Measurements from ENCODE around the gene VPS26C. TPM values are rescaled to one million over a fixed set of nuclear protein-coding genes. Genes with fewer than 3 reads are reported as not detected.

Gene VPS26C
- total RNA-seq, 1 experiment from 2014 or later = 58.0 TPM

GRCh38 chr21:37210130-37210529, 57.0 kb downstream of the VPS26C start:
- Histone ChIP-seq H3K18ac (ENCODE audit: insufficient read length, low read depth, low read length) (no peak overlapping the region), H3K23ac (ENCODE audit: insufficient read length, low read depth, low read length) (no peak overlapping the region), H2BK120ac (ENCODE audit: low read depth, low read length, poor library complexity, severe bottlenecking) (no peak overlapping the region), H3K79me1 (ENCODE audit: insufficient read depth, low read depth, low read length, poor library complexity, severe bottlenecking) (no peaks in the 10 kb centered on the region), H3K4ac (ENCODE audit: low read depth, low read length) (no peak overlapping the region), H2BK5ac (ENCODE audit: insufficient read length, low read length) (no peak overlapping the region), H3K9ac (ENCODE audit: extremely low read depth, insufficient read length, low read length) (no peak overlapping the region), H3T11ph (ENCODE audit: low read length) (no peak overlapping the region), H2BK20ac (ENCODE audit: low read depth, low read length, poor library complexity, severe bottlenecking) (no peak overlapping the region), H2BK15ac (ENCODE audit: low read depth, low read length) (no peak overlapping the region), H3K27ac (ENCODE audit: insufficient read length, low read depth, low read length) (no peak overlapping the region), H2BK12ac (ENCODE audit: insufficient read length, low read depth, low read length) (no peak overlapping the region), H3K9me3 (ENCODE audit: control insufficient read depth, low read depth, low read length) (peaks cover 8% of the 10 kb centered on the region), H3K27me3 (ENCODE audit: insufficient read depth, low read length) (no peaks in the 10 kb centered on the region), H2AFZ (ENCODE audit: low read length) (no peak overlapping the region), H3K79me2 (ENCODE audit: insufficient read depth, low read length) (no peaks in the 10 kb centered on the region), H4K5ac (ENCODE audit: insufficient read length, low read depth, low read length) (no peak overlapping the region), H3K23me2 (ENCODE audit: insufficient read length, low read depth, low read length, poor library complexity, severe bottlenecking) (no peaks in the 10 kb centered on the region), H4K20me1 (ENCODE audit: control insufficient read depth, insufficient read depth, insufficient read length) (no peaks in the 10 kb centered on the region), H2AK5ac (ENCODE audit: insufficient read length, low read length) (no peak overlapping the region), H3K56ac (ENCODE audit: insufficient read length, low read depth, low read length) (no peak overlapping the region), H3K14ac (ENCODE audit: insufficient read depth, low read length) (no peak overlapping the region), H3K4me2 (ENCODE audit: insufficient read depth, insufficient read length, low read length) (no peak overlapping the region), H4K91ac (ENCODE audit: insufficient read length, low read depth, low read length) (no peak overlapping the region), H4K8ac (replicated peaks; ENCODE audit: insufficient read length, low read depth, low read length) (no peak overlapping the region), H3K4me1 (ENCODE audit: insufficient read depth, low read length) (no peaks in the 10 kb centered on the region)
- H3K27ac Mint-ChIP-seq = no peak overlapping the region
- H3K9me3 Mint-ChIP-seq = peaks cover 20 to 23% of the 10 kb centered on the region in 2 experiments
- WGBS (ENCODE audit: extremely low coverage, insufficient read length, low lambda C conversion rate) = no CpG with 5 or more reads among the region's 7 CpGs
- peaks cover 6% of the 10 kb centered on the region in 2 experiments; a peak in 3 of 4 replicates for H3K4me1 Mint-ChIP-seq
- DNase-seq = no peak
- peaks cover 9 to 20% (median 10%) of the 10 kb centered on the region in 3 experiments; a peak in 6 of 7 replicates for H3K36me3 Mint-ChIP-seq (ENCODE audit: insufficient read depth in 1 of 3, low read depth in 3 of 3)
- TF ChIP-seq CTCF (conservative IDR thresholded peaks at IDR 0.05) = no peak
- no peaks in the 10 kb centered on the region; the same call in 1 of the 2 replicates for H3K27me3 Mint-ChIP-seq (ENCODE audit: low read depth)
- no peak overlapping the region for H3K4me3 Mint-ChIP-seq

All from H9 (cell line).